Transverse colon (tissue), 4 donors: ENCODE data around the gene TXN2.

Experiments used
- CTCF ChIP-seq, 5 experiments: fragments of 200-600 bp in 3 of 5; fragments of 450-650 bp in 2 of 5; sonication (generic) in 3 of 5; IDR thresholded peaks; 1 replicate in 2 of 5; 2 replicates in 3 of 5; pipeline ENCODE4 v1.5.1; 2016 to 2017; ENCODE audit warnings: antibody characterized with exemption in 5 of 5, inconsistent platforms in 3 of 5, mild to moderate bottlenecking in 2 of 5, moderate library complexity in 1 of 5
- POLR2AphosphoS5 ChIP-seq, 3 donors: sonication (generic); formaldehyde crosslinking; IDR thresholded peaks; one replicate each; pipeline ENCODE4 v1.6.1; 2016; ENCODE audit warnings: antibody characterized with exemption in 3 of 3

DNA sequence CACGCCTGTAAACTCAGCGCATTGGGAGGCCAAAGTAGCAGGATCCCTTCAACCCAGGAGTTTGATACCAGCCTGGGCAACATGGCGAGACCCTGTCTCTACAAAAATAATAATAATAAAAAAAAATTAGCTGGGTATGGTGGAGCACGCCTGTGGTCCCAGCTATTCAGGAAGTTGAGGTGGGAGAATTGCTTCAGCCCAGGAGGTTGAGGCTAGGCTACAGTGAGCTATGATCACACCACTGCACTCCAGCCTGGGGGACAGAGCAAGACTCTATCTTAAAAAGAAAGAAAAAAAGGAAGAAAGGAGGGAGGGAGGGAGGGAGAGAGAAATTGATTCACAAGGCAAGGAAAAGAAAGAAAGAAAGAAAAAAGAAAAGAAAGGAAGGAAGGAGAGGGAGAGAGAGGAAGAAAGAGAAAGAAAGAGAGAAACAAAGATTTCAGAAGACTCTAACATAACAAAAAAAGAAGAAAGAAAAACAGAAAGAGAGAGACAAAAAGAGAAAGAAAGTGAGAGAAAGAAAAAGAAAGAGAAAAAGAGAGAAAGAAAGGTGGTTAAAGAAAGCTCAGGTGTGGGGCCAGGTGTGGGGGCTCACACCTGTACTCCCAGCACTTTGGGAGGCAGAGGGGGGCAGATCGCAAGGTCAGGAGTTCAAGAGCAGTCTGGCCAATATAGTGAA, 56.4 kb downstream of the TXN2 start:
- TF ChIP-seq CTCF (IDR thresholded peaks at IDR 0.05) (no peak), POLR2AphosphoS5 (IDR thresholded peaks at IDR 0.05) (no peak)
